ENCODE measurements around the gene VPS13D. TPM values are rescaled to one million over a fixed set of nuclear protein-coding genes. Genes with fewer than 3 reads are reported as not detected.

Gene VPS13D
- total and polyA plus RNA-seq, 4 donors: 38.5 to 72.2 (median 46.0) TPM

DNA sequence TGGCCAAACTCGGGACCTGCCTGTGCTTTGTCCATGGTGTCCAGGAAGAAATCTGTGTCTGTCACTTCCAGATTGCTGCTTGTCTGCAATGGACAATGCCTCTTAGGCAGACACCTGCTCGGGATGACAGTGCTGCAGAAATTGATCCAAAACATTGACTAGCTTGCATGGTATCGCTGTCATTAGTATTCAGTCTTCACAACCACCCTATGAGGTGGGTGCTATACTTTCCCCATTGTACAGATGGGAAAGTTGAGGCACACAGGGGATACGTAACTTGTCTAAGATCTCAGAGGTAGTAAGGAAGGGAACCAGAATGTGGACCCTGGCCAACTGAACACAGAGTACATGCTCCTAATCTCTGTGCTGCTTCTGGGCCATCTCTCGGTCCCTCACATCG lies 249.5 kb downstream of the VPS13D start:
- peak overlapping the region; percentile 87 for H3K27ac ChIP-seq (ENCODE audit: low read depth, low read length)
- H3K27me3 ChIP-seq (ENCODE audit: control insufficient read depth, insufficient read depth, low read length): no peaks in the 10 kb centered on the region
- WGBS (ENCODE audit: insufficient coverage): 83% methylated on average over 3 of the region's 6 CpGs
- no peaks in the 10 kb centered on the region for H3K9me3 ChIP-seq (ENCODE audit: control insufficient read depth, insufficient read depth, low read length)
- H3K4me3 ChIP-seq (ENCODE audit: low read depth, low read length): no peak overlapping the region
- peaks cover 7% of the 10 kb centered on the region for H3K36me3 ChIP-seq (ENCODE audit: control insufficient read depth, insufficient read depth, low read length)
- peaks cover 35% of the 10 kb centered on the region for H3K4me1 ChIP-seq (ENCODE audit: control insufficient read depth, insufficient read depth, low read length)
- DNase-seq (ENCODE audit: low read depth in 4 of 6, low spot score in 6 of 6): no peak

DNA sequence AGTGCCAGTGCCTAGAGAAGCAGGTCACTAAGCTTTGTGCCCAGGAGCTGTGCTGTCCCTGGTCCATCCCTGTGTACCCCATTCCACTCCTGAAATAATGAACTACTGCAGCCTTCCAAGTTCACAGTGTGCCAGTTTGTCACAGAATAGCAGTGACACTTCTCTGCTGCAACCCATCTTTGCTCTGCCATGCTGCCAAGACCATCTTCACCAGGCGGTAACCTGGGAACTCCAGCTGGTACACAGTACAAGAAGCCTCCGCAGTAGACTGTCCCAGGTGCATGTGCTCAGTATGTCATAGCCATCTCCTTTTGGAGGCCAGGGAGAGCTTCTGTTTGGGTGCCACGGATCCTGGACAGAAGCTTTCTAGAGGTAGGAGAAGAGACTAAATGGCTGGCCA lies 250.2 kb downstream of the VPS13D start:
- Histone ChIP-seq H3K9me3 (ENCODE audit: control insufficient read depth, insufficient read depth, low read length) (no peaks in the 10 kb centered on the region), H3K4me3 (ENCODE audit: low read depth, low read length) (no peak overlapping the region), H3K4me1 (ENCODE audit: control insufficient read depth, insufficient read depth, low read length) (peaks cover 34% of the 10 kb centered on the region), H3K27me3 (ENCODE audit: control insufficient read depth, insufficient read depth, low read length) (no peaks in the 10 kb centered on the region), H3K27ac (ENCODE audit: low read depth, low read length) (peak overlapping the region; percentile 87), H3K36me3 (ENCODE audit: control insufficient read depth, insufficient read depth, low read length) (peaks cover 7% of the 10 kb centered on the region)
- WGBS (ENCODE audit: insufficient coverage): 100% methylated on average over 1 of the region's 3 CpGs
- no peak for DNase-seq (ENCODE audit: low read depth in 4 of 6, low spot score in 6 of 6)

DNA sequence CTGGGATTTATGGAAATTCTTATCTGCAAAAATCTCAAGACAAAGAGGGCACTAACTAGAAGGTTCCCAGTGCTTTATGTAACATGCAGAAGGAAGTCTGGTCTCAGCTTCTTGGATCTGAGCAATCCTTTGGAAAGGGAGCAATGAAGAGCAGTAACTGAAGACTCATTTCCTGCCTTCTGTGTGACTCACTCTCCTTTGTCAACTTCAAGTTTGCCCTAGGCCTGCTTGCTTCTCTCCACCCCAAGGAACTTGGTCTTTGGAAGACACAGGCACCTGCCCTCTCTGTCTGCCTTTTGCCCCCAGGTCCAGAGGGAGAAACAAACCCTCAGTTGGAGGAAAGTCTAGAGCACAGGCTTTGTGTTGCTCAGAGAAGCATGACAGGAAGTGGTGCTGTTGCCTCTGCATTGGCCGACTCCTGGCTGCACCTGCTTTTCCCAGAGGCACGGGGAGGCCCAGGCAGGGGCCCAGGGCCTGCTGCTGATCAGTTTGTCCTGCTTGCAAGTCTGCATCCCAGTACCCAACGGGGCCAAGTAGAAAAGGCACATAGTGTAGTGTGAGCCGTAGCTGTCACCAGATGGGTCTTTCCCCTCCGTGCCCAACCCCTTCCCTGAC lies 251.0 kb downstream of the VPS13D start:
- WGBS (ENCODE audit: insufficient coverage): 84% methylated on average over 4 of the region's 5 CpGs
- no peaks in the 10 kb centered on the region for H3K9me3 ChIP-seq (ENCODE audit: control insufficient read depth, insufficient read depth, low read length)
- peak overlapping the region; percentile 87 for H3K27ac ChIP-seq (ENCODE audit: low read depth, low read length)
- no peak for DNase-seq (ENCODE audit: low read depth in 4 of 6, low spot score in 6 of 6)
- no peak overlapping the region for H3K4me3 ChIP-seq (ENCODE audit: low read depth, low read length)
- peaks cover 37% of the 10 kb centered on the region for H3K4me1 ChIP-seq (ENCODE audit: control insufficient read depth, insufficient read depth, low read length)
- H3K36me3 ChIP-seq (ENCODE audit: control insufficient read depth, insufficient read depth, low read length): peaks cover 10% of the 10 kb centered on the region
- H3K27me3 ChIP-seq (ENCODE audit: control insufficient read depth, insufficient read depth, low read length): no peaks in the 10 kb centered on the region

DNA sequence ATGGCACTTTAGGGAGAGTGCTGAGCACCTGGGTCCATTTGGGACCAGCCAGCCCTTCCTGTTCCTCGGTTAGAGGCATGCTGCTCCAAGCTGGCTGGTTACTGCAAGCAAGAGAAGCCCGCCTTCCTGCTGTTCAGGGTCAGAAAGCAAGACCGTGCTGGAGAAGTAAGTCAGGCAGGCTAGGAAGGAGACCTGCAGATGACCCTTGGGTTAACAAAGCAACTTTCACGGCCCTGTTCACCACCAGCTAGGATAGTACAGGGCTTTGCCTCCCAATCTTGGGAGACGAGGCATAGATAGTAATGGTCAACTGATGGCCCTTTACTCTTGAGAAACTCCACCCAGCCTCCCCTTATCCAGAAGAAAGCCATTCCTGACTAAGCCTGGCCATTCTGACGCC lies 252.1 kb downstream of the VPS13D start:
- Histone ChIP-seq H3K36me3 (ENCODE audit: control insufficient read depth, insufficient read depth, low read length) (peaks cover 16% of the 10 kb centered on the region), H3K4me3 (ENCODE audit: low read depth, low read length) (no peak overlapping the region), H3K27ac (ENCODE audit: low read depth, low read length) (peak overlapping the region; percentile 43), H3K27me3 (ENCODE audit: control insufficient read depth, insufficient read depth, low read length) (no peaks in the 10 kb centered on the region), H3K4me1 (ENCODE audit: control insufficient read depth, insufficient read depth, low read length) (peaks cover 46% of the 10 kb centered on the region), H3K9me3 (ENCODE audit: control insufficient read depth, insufficient read depth, low read length) (no peaks in the 10 kb centered on the region)
- 62% methylated on average over 4 of the region's 6 CpGs for WGBS (ENCODE audit: insufficient coverage)
- DNase-seq (ENCODE audit: low read depth in 4 of 6, low spot score in 6 of 6): no peak

DNA sequence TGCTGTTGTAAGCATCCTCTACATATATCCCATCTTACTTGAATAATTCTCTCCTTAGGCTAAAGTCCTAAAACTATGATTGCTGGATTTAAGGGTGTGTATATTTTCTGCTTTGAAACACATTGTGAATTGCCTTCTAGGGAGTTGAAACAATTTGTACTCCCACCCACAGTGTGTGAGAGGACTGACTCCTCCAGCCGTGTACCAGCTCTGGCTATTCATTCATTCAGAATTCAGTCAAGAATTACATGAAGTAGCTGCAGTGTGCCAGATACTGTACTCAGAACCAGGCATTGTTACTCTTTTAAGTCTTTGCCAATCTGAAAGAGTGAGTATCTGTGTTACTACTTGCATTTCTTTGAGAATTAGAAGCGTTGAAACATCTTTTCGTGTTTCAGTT lies 253.2 kb downstream of the VPS13D start:
- H3K27me3 ChIP-seq (ENCODE audit: control insufficient read depth, insufficient read depth, low read length): no peaks in the 10 kb centered on the region
- H3K36me3 ChIP-seq (ENCODE audit: control insufficient read depth, insufficient read depth, low read length): peaks cover 16% of the 10 kb centered on the region
- no peak overlapping the region for H3K4me3 ChIP-seq (ENCODE audit: low read depth, low read length)
- DNase-seq (ENCODE audit: low read depth in 4 of 6, low spot score in 6 of 6): peak in 1 of 6 donors; percentile 56
- WGBS (ENCODE audit: insufficient coverage): 47% methylated on average over 3 of the region's 3 CpGs
- no peaks in the 10 kb centered on the region for H3K9me3 ChIP-seq (ENCODE audit: control insufficient read depth, insufficient read depth, low read length)
- peak overlapping the region; percentile 6 for H3K27ac ChIP-seq (ENCODE audit: low read depth, low read length)
- peaks cover 42% of the 10 kb centered on the region for H3K4me1 ChIP-seq (ENCODE audit: control insufficient read depth, insufficient read depth, low read length)

DNA sequence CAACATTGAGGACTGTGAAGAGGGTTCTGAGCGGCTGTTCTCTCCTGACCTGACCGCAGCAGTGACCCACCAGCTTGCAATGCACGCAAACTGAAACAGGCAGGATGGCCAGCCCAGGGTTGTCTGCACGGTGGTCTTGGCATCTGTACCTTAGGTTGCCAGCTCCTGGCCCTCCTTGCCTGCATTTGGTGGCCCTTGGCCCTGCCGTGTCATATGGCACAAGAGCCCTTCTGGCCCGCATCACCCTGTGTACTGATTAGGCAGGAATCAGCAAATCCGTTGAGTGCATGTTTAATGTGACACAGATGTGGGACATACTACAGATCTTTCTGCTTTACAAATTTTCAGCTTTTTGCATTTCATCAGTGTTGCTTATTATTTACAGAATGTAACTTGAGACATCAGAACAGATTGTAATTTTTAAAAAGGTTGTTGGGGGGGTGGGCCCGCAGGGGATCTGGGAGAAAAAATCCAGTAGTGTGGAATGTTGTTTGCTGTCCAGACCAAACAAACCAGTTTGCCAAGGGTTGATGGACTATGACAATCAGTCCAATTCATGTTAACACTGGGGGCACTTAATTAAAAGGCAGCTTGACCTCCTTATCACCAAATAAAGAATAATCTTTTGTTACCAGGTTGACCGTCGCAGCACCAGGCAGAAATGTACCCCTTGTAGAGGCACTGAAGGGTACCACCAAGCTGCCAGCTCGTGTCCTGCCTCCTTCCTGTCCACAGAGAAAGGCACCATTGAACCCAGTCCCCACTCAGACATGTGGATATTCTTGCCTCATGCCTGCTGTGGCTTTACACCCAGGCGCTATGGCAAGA lies 255.6 kb downstream of the VPS13D start:
- no peaks in the 10 kb centered on the region for H3K27me3 ChIP-seq (ENCODE audit: control insufficient read depth, insufficient read depth, low read length)
- no peak for DNase-seq (ENCODE audit: low read depth in 4 of 6, low spot score in 6 of 6)
- peaks cover 29% of the 10 kb centered on the region for H3K4me1 ChIP-seq (ENCODE audit: control insufficient read depth, insufficient read depth, low read length)
- H3K9me3 ChIP-seq (ENCODE audit: control insufficient read depth, insufficient read depth, low read length): no peaks in the 10 kb centered on the region
- peaks cover 12% of the 10 kb centered on the region for H3K36me3 ChIP-seq (ENCODE audit: control insufficient read depth, insufficient read depth, low read length)
- H3K27ac ChIP-seq (ENCODE audit: low read depth, low read length): peak overlapping the region; percentile 83
- no peak overlapping the region for H3K4me3 ChIP-seq (ENCODE audit: low read depth, low read length)
- 80% methylated on average over 8 of the region's 12 CpGs for WGBS (ENCODE audit: insufficient coverage)

DNA sequence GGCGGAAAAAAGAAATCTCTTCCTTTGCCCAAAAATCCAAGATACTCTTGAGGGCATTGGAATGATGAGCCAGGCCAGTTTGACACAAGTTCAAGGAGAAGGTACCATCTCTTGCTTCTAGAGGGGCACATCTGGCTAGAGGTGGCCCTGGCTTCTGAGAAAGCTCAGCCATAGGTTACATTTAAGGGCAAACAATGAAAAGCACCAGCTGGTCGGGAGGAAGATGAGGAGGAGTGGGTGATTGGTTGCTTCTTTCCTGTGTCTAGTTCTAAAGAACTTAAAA lies 256.2 kb downstream of the VPS13D start:
- H3K4me1 ChIP-seq (ENCODE audit: control insufficient read depth, insufficient read depth, low read length): peaks cover 26% of the 10 kb centered on the region
- no peaks in the 10 kb centered on the region for H3K27me3 ChIP-seq (ENCODE audit: control insufficient read depth, insufficient read depth, low read length)
- peak overlapping the region; percentile 83 for H3K27ac ChIP-seq (ENCODE audit: low read depth, low read length)
- peaks cover 10% of the 10 kb centered on the region for H3K36me3 ChIP-seq (ENCODE audit: control insufficient read depth, insufficient read depth, low read length)
- no peak for DNase-seq (ENCODE audit: low read depth in 4 of 6, low spot score in 6 of 6)
- WGBS (ENCODE audit: insufficient coverage): 94% methylated on average over 1 of the region's 2 CpGs
- H3K9me3 ChIP-seq (ENCODE audit: control insufficient read depth, insufficient read depth, low read length): no peaks in the 10 kb centered on the region
- no peak overlapping the region for H3K4me3 ChIP-seq (ENCODE audit: low read depth, low read length)

DNA sequence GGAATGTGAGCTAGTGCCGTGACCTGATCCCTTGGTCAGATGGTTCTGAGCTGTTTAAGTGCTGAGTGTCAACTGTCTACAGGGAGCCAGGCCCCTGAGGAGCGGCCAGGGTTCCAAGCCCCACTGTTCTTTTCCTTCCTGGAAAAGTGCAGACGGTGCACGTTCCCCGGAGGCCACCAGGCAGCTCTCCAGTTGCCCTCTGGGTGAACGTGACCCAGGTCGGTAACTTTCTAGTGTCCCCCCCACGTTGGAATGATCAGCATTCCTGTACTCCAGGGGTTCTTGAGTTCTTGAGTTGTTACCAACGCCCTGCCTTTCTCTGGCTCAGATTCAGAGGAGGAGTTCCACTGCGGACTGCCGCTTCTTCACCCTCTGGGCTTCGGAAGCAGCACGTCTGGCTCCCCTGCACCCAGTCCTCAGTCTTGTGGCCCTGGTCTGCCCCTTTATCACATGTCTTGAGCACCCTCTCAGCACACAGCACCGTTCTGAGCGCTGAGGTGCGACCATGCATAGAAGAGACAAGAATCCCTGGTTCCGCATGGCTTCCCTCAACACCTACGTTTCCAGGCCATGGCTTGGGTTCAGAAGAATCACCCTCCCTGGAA lies 256.7 kb downstream of the VPS13D start:
- DNase-seq (ENCODE audit: low read depth in 4 of 6, low spot score in 6 of 6): peak in 1 of 6 donors; percentile 71
- WGBS (ENCODE audit: insufficient coverage): 79% methylated on average over 18 of the region's 18 CpGs
- H3K4me1 ChIP-seq (ENCODE audit: control insufficient read depth, insufficient read depth, low read length): peaks cover 25% of the 10 kb centered on the region
- no peak overlapping the region for H3K4me3 ChIP-seq (ENCODE audit: low read depth, low read length)
- H3K27me3 ChIP-seq (ENCODE audit: control insufficient read depth, insufficient read depth, low read length): no peaks in the 10 kb centered on the region
- no peaks in the 10 kb centered on the region for H3K9me3 ChIP-seq (ENCODE audit: control insufficient read depth, insufficient read depth, low read length)
- H3K27ac ChIP-seq (ENCODE audit: low read depth, low read length): peak overlapping the region; percentile 83
- H3K36me3 ChIP-seq (ENCODE audit: control insufficient read depth, insufficient read depth, low read length): peaks cover 8% of the 10 kb centered on the region

DNA sequence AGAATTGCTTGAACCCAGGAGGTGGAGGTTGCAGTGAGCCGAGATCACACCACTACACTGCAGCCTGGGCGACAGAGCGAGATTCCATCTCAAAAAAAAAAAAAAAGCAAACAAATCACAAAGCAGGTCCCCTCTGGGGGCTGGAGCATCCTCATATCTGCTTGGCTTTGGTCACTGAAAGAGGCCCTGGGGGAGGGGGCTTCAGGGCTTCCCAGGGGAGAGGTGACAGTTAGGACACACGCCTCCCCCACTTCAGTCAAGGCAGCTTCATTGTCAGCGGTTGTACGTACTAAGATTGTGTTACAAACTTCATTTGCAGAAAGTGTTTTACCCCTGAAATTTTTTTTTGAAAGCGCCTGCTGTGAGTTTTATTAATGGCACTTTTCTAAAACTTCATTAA lies 257.7 kb downstream of the VPS13D start:
- Histone ChIP-seq H3K9me3 (ENCODE audit: control insufficient read depth, insufficient read depth, low read length) (no peaks in the 10 kb centered on the region), H3K36me3 (ENCODE audit: control insufficient read depth, insufficient read depth, low read length) (peaks cover 8% of the 10 kb centered on the region), H3K27ac (ENCODE audit: low read depth, low read length) (no peak overlapping the region), H3K4me3 (ENCODE audit: low read depth, low read length) (no peak overlapping the region), H3K27me3 (ENCODE audit: control insufficient read depth, insufficient read depth, low read length) (no peaks in the 10 kb centered on the region), H3K4me1 (ENCODE audit: control insufficient read depth, insufficient read depth, low read length) (peaks cover 21% of the 10 kb centered on the region)
- no peak for DNase-seq (ENCODE audit: low read depth in 4 of 6, low spot score in 6 of 6)
- no CpG with 5 or more reads among the region's 7 CpGs for WGBS (ENCODE audit: insufficient coverage)
